GM10266 (cell line): ENCODE data around the gene DPP7.
A peak's percentile ranks its signal among the peaks of the same experiment; 100 is the strongest.

Experiments
- DNase-seq: peaks from one replicate; pipeline ENCODE4 v3.0.0; 2012; ENCODE audit errors: extremely low spot score
- CTCF ChIP-seq: IDR thresholded peaks from 2 replicates; pipeline ENCODE4 v1.5.1; 2012; ENCODE audit warnings: mild to moderate bottlenecking, low read depth; ENCODE audit not compliant: control insufficient read depth, insufficient read depth; ENCODE audit errors: missing control alignments

DPP7 gene

GRCh38 chr9:137115394-137116026, 977 bp upstream of the DPP7 start:
- TF ChIP-seq CTCF: no peak
- DNase-seq: no peak

GRCh38 chr9:137114220-137114612, 317 bp downstream of the DPP7 start:
- DNase-seq: peak; percentile 74
- TF ChIP-seq CTCF: no peak

- DNase-seq: peak; percentile 64
- no peak for TF ChIP-seq CTCF
These were observed 961 bp downstream of the DPP7 start for GRCh38 chr9:137113385-137114159.

- DNase-seq: no peak
- no peak for TF ChIP-seq CTCF
These were observed 1.8 kb downstream of the DPP7 start for GRCh38 chr9:137112564-137113384.

GRCh38 chr9:137111788-137112563, 2.6 kb downstream of the DPP7 start:
- no peak for DNase-seq

More at GRCh38 chr9:137111788-137112563, 2.6 kb downstream of the DPP7 start:
- TF ChIP-seq CTCF: no peak
